Suprapubic skin (tissue), 4 donors: Measurements from ENCODE around the gene PLXDC2. TPM values are rescaled to one million over a fixed set of nuclear protein-coding genes. Genes with fewer than 3 reads are reported as not detected.

Experiments
- DNase-seq, 2 donors: peaks; one replicate each; pipeline ENCODE4 v3.0.0-alpha.2; 2019; ENCODE audit warnings: low spot score in 2 of 2
- H3K27ac ChIP-seq: fragments of 200-600 bp; sonication (generic); one replicate; pipeline ENCODE4 v1.5.1; 2019
- H3K27me3 ChIP-seq: fragments of 200-600 bp; sonication (generic); one replicate; pipeline ENCODE4 v1.5.1; 2019
- H3K36me3 ChIP-seq: fragments of 200-600 bp; sonication (generic); one replicate; pipeline ENCODE4 v1.5.1; 2019
- H3K4me1 ChIP-seq: fragments of 200-600 bp; sonication (generic); one replicate; pipeline ENCODE4 v1.5.1; 2019
- H3K4me3 ChIP-seq: fragments of 200-600 bp; sonication (generic); one replicate; pipeline ENCODE4 v1.5.1; 2019; ENCODE audit warnings: mild to moderate bottlenecking
- H3K9me3 ChIP-seq: fragments of 200-600 bp; sonication (generic); one replicate; pipeline ENCODE4 v1.5.1; 2019
- CTCF ChIP-seq, 2 donors: fragments of 200-600 bp in 1 of 2; fragments of 450-650 bp in 1 of 2; sonication (generic) in 1 of 2; IDR thresholded peaks; one replicate each; pipeline ENCODE4 v1.5.1; 2016 to 2019; ENCODE audit warnings: antibody characterized with exemption in 2 of 2, mild to moderate bottlenecking in 1 of 2, moderate library complexity in 1 of 2
- EP300 ChIP-seq: sonication (generic); formaldehyde crosslinking; IDR thresholded peaks from one replicate; pipeline ENCODE4 v1.6.1; 2017; ENCODE audit warnings: antibody characterized with exemption
- POLR2A ChIP-seq, 2 donors: fragments of 450-650 bp; IDR thresholded peaks; one replicate each; pipeline ENCODE4 v1.6.1; 2017; ENCODE audit warnings: antibody characterized with exemption in 2 of 2, mild to moderate bottlenecking in 2 of 2, moderate library complexity in 2 of 2
- POLR2AphosphoS5 ChIP-seq, 3 donors: sonication (generic); formaldehyde crosslinking; IDR thresholded peaks; one replicate each; pipeline ENCODE4 v1.6.1; 2017; ENCODE audit warnings: antibody characterized with exemption in 3 of 3
- WGBS: methylation state at CpG from one replicate; pipeline ENCODE4 v1.1.5; 2018; 5-methylcytosine and 5-hydroxymethylcytosine counted together
- total RNA-seq, 4 donors: library from RNA; depleted of rRNA; stranded (reverse); fragments of >200 nt; gene quantifications; one replicate each; pipeline ENCODE4 v1.1.0, GENCODE V29; 2016

PLXDC2 gene
- total RNA-seq, 4 donors from 2014 or later = 93.0 to 97.0 (median 95.0) TPM

- Histone ChIP-seq H3K27ac (peak overlapping the region; percentile 17), H3K9me3 (no peaks in the 10 kb centered on the region), H3K4me1 (peaks cover 7% of the 10 kb centered on the region), H3K27me3 (no peaks in the 10 kb centered on the region), H3K4me3 (no peak overlapping the region), H3K36me3 (no peaks in the 10 kb centered on the region)
- WGBS = 83% methylated on average over 3 of the region's 3 CpGs
- no peak for DNase-seq
- TF ChIP-seq POLR2A (IDR thresholded peaks at IDR 0.05) (no peak), POLR2AphosphoS5 (IDR thresholded peaks at IDR 0.05) (no peak), EP300 (no peak), CTCF (IDR thresholded peaks at IDR 0.05) (no peak)
Observed at GRCh38 chr10:20089879-20090278, 273.6 kb downstream of the PLXDC2 start.

DNA sequence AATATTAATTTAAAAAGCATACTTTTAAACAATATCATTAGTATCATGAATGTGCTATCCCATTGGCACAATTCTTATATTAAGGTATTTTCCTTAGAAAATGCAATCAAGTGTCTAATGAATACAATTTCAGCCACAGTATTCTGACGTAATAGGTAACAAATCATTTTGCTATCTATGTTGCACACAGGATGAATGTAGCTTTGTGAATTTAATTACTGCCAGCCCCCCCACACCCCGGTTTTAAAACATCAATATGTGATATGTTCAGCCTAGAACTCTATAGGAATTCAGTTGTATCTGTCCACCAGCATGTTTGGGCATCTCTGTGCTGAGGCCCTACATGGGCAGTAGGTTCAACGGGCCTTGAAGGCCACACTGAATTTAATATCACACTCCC lies 274.6 kb downstream of the PLXDC2 start:
- 96% methylated on average over 3 of the region's 3 CpGs for WGBS
- no peak for TF ChIP-seq POLR2A (IDR thresholded peaks at IDR 0.05)
- H3K9me3 ChIP-seq = no peaks in the 10 kb centered on the region

DNA sequence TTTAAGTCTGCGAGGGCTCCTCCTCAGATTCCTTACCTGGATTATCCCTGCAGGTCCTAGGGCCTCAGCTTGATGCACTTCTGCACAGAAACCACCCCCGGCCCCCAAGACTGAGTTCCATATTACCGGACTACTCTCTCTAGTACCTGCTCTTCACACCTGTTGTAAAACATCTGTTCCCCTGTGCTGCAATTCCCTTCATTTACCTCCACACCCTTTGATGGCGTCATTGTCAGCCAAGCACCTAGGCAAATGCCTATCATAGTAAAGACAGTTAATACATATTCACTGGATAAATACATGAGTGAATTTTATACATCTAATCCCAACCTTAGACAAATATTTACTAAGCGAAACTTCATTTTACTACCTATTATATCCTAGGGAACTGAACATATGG lies 275.5 kb downstream of the PLXDC2 start:
- 97% methylated on average over 5 of the region's 5 CpGs for WGBS
- H3K9me3 ChIP-seq = no peaks in the 10 kb centered on the region
- H3K36me3 ChIP-seq = no peaks in the 10 kb centered on the region
- no peak for DNase-seq
- TF ChIP-seq CTCF (IDR thresholded peaks at IDR 0.05) (no peak), POLR2A (IDR thresholded peaks at IDR 0.05) (no peak)
- H3K27ac ChIP-seq = no peak overlapping the region
- H3K4me3 ChIP-seq = no peak overlapping the region
- H3K27me3 ChIP-seq = no peaks in the 10 kb centered on the region
- peaks cover 7% of the 10 kb centered on the region for H3K4me1 ChIP-seq

More for the DNA sequence above, 274.6 kb downstream of the PLXDC2 start:
- Histone ChIP-seq H3K27me3 (no peaks in the 10 kb centered on the region), H3K36me3 (no peaks in the 10 kb centered on the region), H3K4me3 (no peak overlapping the region), H3K27ac (no peak overlapping the region), H3K4me1 (peaks cover 7% of the 10 kb centered on the region)
- no peak for DNase-seq

DNA sequence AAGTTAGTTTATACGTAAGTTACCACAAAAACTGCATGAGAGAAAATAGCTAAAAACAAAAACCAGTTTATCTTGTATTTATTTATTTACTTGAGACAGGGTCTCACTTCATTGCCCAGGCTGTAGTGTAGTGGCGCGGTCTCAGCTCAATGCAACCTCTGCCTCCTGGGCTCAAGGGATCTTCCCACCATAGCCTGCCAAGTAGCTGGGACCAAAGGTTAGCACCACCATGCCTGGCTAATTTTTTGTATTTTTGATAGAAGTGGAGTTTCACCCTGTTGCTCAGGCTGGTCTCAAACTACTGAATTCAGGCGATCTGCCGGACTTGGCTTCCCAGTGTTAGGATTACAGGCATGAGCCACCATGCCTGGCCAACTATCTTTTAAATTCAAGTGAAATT lies 277.4 kb downstream of the PLXDC2 start:
- 79% methylated on average over 5 of the region's 5 CpGs for WGBS
- Histone ChIP-seq H3K4me3 (no peak overlapping the region), H3K36me3 (no peaks in the 10 kb centered on the region), H3K27me3 (no peaks in the 10 kb centered on the region), H3K27ac (no peak overlapping the region), H3K9me3 (no peaks in the 10 kb centered on the region), H3K4me1 (peaks cover 6% of the 10 kb centered on the region)
- no peak for TF ChIP-seq EP300
- no peak for TF ChIP-seq POLR2A (IDR thresholded peaks at IDR 0.05)
- TF ChIP-seq CTCF (IDR thresholded peaks at IDR 0.05) = no peak
- TF ChIP-seq POLR2AphosphoS5 (IDR thresholded peaks at IDR 0.05) = no peak
- no peak for DNase-seq

GRCh38 chr10:20094226-20094976 lies 278.2 kb downstream of the PLXDC2 start:
- TF ChIP-seq POLR2AphosphoS5 (IDR thresholded peaks at IDR 0.05) = no peak
- TF ChIP-seq EP300 = no peak
- TF ChIP-seq POLR2A (IDR thresholded peaks at IDR 0.05) = no peak
- no peak for TF ChIP-seq CTCF (IDR thresholded peaks at IDR 0.05)
- peaks cover 5% of the 10 kb centered on the region for H3K4me1 ChIP-seq
- H3K9me3 ChIP-seq = no peaks in the 10 kb centered on the region
- H3K4me3 ChIP-seq = no peak overlapping the region
- 64% methylated on average over 5 of the region's 5 CpGs for WGBS
- H3K27me3 ChIP-seq = no peaks in the 10 kb centered on the region
- H3K27ac ChIP-seq = no peak overlapping the region
- no peak for DNase-seq
- H3K36me3 ChIP-seq = no peaks in the 10 kb centered on the region

DNA sequence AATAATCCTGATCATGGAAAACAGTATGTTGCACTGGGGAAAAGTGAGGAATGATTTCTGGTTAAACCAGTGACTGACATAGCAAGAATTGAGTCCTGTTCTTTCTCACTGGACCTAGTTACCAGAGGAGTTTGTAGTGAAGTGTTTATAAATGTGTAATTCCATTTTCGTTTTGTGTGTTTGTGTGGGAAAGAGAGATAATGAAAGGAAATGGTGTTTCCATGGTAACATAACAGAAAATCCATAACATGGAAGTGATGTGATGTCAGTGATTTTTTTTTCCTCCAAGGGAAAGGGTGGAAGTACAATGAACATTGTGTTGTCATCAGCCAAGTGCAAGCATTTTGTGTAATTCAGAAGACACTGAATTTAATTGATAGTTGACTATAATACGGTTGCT lies 283.9 kb downstream of the PLXDC2 start:
- H3K36me3 ChIP-seq = no peaks in the 10 kb centered on the region
- H3K4me1 ChIP-seq = peaks cover 16% of the 10 kb centered on the region
- no peak for DNase-seq
- H3K4me3 ChIP-seq = no peak overlapping the region
- TF ChIP-seq POLR2AphosphoS5 (IDR thresholded peaks at IDR 0.05) (no peak), EP300 (no peak), CTCF (IDR thresholded peaks at IDR 0.05) (no peak), POLR2A (IDR thresholded peaks at IDR 0.05) (no peak)
- no peaks in the 10 kb centered on the region for H3K27me3 ChIP-seq
- H3K27ac ChIP-seq = peak overlapping the region; percentile 24
- 34% methylated on average over 2 of the region's 2 CpGs for WGBS
- H3K9me3 ChIP-seq = no peaks in the 10 kb centered on the region
